ENCODE results near the gene KCTD12. TPM values are rescaled to one million over a fixed set of nuclear protein-coding genes. Genes with fewer than 3 reads are reported as not detected.

Gene KCTD12
- polyA plus RNA-seq, 1 donor (not counting 4 experiments of a cell fraction or from before 2014, with no cell fraction given) = 18.9 TPM

DNA sequence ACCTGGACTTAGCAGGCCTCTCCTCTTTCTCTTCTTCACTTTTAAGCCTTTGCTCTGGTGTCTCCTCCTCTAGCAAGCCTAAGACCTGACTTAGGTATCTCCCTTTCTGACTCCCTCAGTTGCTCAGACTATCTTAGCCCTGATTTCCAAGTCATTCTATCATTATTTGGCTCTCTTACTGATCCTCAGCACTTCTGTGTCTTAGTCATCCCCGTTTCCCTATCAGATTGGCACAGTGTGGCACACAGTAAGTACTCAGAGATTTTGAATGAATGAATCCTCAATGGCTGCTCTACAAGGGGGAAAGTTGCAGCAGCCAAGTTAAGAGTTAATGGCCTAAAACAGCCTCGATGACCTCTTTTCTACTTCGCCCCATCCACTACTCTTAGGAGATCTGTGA is 8.2 kb downstream of the KCTD12 start:
- H3K27ac ChIP-seq (ENCODE audit: control insufficient read depth, insufficient read depth, low read length) = no peak overlapping the region
- DNase-seq (ENCODE audit: low read depth, low spot score) = no peak
- no peaks in the 10 kb centered on the region for H3K27me3 ChIP-seq (ENCODE audit: control insufficient read depth, extremely low read depth, insufficient read depth, low read length)
- dilution Hi-C loops (cut with MboI; ENCODE audit: extremely low pct_ligation_motif_present, low sequenced_read_pairs) = no loop called here
- H3K36me3 ChIP-seq (ENCODE audit: control insufficient read depth in 2 of 2, extremely low read depth in 1 of 2, insufficient read depth in 2 of 2, low read length in 2 of 2) = no peaks in the 10 kb centered on the region
- H3K9me1 ChIP-seq (ENCODE audit: control insufficient read depth, extremely low read depth, insufficient read depth, low read length) = no peaks in the 10 kb centered on the region
- no peak overlapping the region for H3K4me2 ChIP-seq (ENCODE audit: control insufficient read depth, extremely low read depth, insufficient read depth, low read depth, low read length)
- no peak for FAIRE-seq
- no peaks in the 10 kb centered on the region for H3K9me3 ChIP-seq (ENCODE audit: control insufficient read depth, low read depth, low read length)
- no peaks in the 10 kb centered on the region for H4K20me1 ChIP-seq (ENCODE audit: control insufficient read depth, extremely low read depth, insufficient read depth, low read length)
- H3K4me1 ChIP-seq (ENCODE audit: control insufficient read depth, extremely low read depth, insufficient read depth, low read length) = peaks cover 20% of the 10 kb centered on the region
- H2AFZ ChIP-seq (ENCODE audit: control insufficient read depth, low read length) = no peak overlapping the region
- H3K4me3 ChIP-seq (ENCODE audit: control insufficient read depth in 2 of 3, extremely low read depth in 1 of 3, insufficient read depth in 2 of 3, low read depth in 1 of 3, low read length in 3 of 3) = no peak overlapping the region
- TF ChIP-seq EZH2 (IDR thresholded peaks at IDR 0.05; ENCODE audit: low read length) = no peak
- TF ChIP-seq, protein P1, sequence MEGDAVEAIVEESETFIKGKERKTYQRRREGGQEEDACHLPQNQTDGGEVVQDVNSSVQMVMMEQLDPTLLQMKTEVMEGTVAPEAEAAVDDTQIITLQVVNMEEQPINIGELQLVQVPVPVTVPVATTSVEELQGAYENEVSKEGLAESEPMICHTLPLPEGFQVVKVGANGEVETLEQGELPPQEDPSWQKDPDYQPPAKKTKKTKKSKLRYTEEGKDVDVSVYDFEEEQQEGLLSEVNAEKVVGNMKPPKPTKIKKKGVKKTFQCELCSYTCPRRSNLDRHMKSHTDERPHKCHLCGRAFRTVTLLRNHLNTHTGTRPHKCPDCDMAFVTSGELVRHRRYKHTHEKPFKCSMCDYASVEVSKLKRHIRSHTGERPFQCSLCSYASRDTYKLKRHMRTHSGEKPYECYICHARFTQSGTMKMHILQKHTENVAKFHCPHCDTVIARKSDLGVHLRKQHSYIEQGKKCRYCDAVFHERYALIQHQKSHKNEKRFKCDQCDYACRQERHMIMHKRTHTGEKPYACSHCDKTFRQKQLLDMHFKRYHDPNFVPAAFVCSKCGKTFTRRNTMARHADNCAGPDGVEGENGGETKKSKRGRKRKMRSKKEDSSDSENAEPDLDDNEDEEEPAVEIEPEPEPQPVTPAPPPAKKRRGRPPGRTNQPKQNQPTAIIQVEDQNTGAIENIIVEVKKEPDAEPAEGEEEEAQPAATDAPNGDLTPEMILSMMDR (optimal IDR thresholded peaks at IDR 0.05 in 1 of 3, IDR thresholded peaks at IDR 0.05 in 1 of 3, conservative IDR thresholded peaks at IDR 0.05 in 1 of 3; ENCODE audit: extremely low read depth in 1 of 3, insufficient read depth in 2 of 3, low read length in 3 of 3) = no peak
- H3K79me2 ChIP-seq (ENCODE audit: control insufficient read depth, insufficient read depth, low read length) = peaks cover 3% of the 10 kb centered on the region
- no peak overlapping the region for H3K9ac ChIP-seq (ENCODE audit: control insufficient read depth, extremely low read depth, insufficient read depth, low read length)

DNA sequence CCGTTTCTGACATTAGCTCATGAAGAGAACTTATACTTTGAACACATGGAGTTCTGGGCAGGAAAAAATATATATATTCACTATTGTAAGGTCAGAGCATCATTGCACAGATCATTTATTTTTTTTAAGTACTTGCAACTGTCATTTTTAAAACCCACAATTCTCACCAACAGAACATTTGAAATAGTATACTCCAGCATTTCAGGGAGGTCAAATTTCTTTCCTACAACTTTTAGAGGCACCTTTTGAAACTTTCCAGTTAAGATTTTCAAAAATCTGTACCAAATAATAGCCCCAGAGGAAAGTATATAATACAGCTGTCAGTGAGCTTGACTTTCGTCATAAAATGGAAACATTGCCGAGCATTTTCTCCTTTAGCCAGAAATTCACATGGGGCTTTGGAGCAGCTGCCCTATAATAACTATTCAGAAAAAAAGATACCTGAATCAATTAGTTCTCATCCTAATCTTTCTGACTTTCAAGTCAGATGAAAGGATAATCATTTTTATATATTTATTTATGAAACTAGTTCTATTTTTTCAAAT is 10.9 kb downstream of the KCTD12 start:
- H3K9me3 ChIP-seq (ENCODE audit: control insufficient read depth, low read depth, low read length) = no peaks in the 10 kb centered on the region
- TF ChIP-seq, protein P1 (optimal IDR thresholded peaks at IDR 0.05 in 1 of 3, IDR thresholded peaks at IDR 0.05 in 1 of 3, conservative IDR thresholded peaks at IDR 0.05 in 1 of 3; ENCODE audit: extremely low read depth in 1 of 3, insufficient read depth in 2 of 3, low read length in 3 of 3) = no peak
- TF ChIP-seq EZH2 (IDR thresholded peaks at IDR 0.05; ENCODE audit: low read length) = no peak
- peaks cover 15% of the 10 kb centered on the region for H3K4me1 ChIP-seq (ENCODE audit: control insufficient read depth, extremely low read depth, insufficient read depth, low read length)
- FAIRE-seq (no peak), DNase-seq (ENCODE audit: low read depth, low spot score) (no peak)
- H4K20me1 ChIP-seq (ENCODE audit: control insufficient read depth, extremely low read depth, insufficient read depth, low read length) = no peaks in the 10 kb centered on the region
- H3K79me2 ChIP-seq (ENCODE audit: control insufficient read depth, insufficient read depth, low read length) = no peaks in the 10 kb centered on the region
- no peaks in the 10 kb centered on the region for H3K9me1 ChIP-seq (ENCODE audit: control insufficient read depth, extremely low read depth, insufficient read depth, low read length)
- H3K36me3 ChIP-seq (ENCODE audit: control insufficient read depth in 2 of 2, extremely low read depth in 1 of 2, insufficient read depth in 2 of 2, low read length in 2 of 2) = no peaks in the 10 kb centered on the region
- dilution Hi-C loops (cut with MboI; ENCODE audit: extremely low pct_ligation_motif_present, low sequenced_read_pairs) = no loop called here
- no peaks in the 10 kb centered on the region for H3K27me3 ChIP-seq (ENCODE audit: control insufficient read depth, extremely low read depth, insufficient read depth, low read length)
- no peak overlapping the region for H3K27ac ChIP-seq (ENCODE audit: control insufficient read depth, insufficient read depth, low read length)
- no peak overlapping the region for H3K9ac ChIP-seq (ENCODE audit: control insufficient read depth, extremely low read depth, insufficient read depth, low read length)
- no peak overlapping the region for H3K4me3 ChIP-seq (ENCODE audit: control insufficient read depth in 2 of 3, extremely low read depth in 1 of 3, insufficient read depth in 2 of 3, low read depth in 1 of 3, low read length in 3 of 3)
- no peak overlapping the region for H2AFZ ChIP-seq (ENCODE audit: control insufficient read depth, low read length)
- H3K4me2 ChIP-seq (ENCODE audit: control insufficient read depth, extremely low read depth, insufficient read depth, low read depth, low read length) = no peak overlapping the region
